ENCODE results near the gene HPCAL4. TPM values are rescaled to one million over a fixed set of nuclear protein-coding genes. Genes with fewer than 3 reads are reported as not detected.

Gene HPCAL4
- total and polyA plus RNA-seq, 2 experiments from 2014 or later: 0.08 to 1.2 TPM

- TF ChIP-seq CTCF (conservative IDR thresholded peaks at IDR 0.05; ENCODE audit: low read depth in 2 of 2): no peak
Observed at GRCh38 chr1:39659110-39659509, 32.1 kb downstream of the HPCAL4 start (continued).

GRCh38 chr1:39657923-39658485 lies 33.2 kb downstream of the HPCAL4 start:
- no peaks in the 10 kb centered on the region for H3F3A ChIP-seq (replicated peaks; ENCODE audit: low read depth)
- peaks cover 33% of the 10 kb centered on the region for H3K27me3 Mint-ChIP-seq (ENCODE audit: insufficient read depth, low read depth, poor library complexity)

GRCh38 chr1:39657402-39657801 lies 33.8 kb downstream of the HPCAL4 start:
- Mint-ChIP-seq H3K27me3 (ENCODE audit: insufficient read depth, low read depth, poor library complexity) (peaks cover 28% of the 10 kb centered on the region), H3K27ac (no peak overlapping the region), H3K9me3 (no peaks in the 10 kb centered on the region), H3K36me3 (ENCODE audit: low read depth) (no peaks in the 10 kb centered on the region), H3K4me3 (no peak overlapping the region), H3K4me1 (peaks cover 12% of the 10 kb centered on the region)
- no peak overlapping the region for H3K4me3 ChIP-seq
- no peaks in the 10 kb centered on the region for H3K79me2 ChIP-seq (replicated peaks; ENCODE audit: insufficient read depth)
- H3K9me2 ChIP-seq (ENCODE audit: insufficient read depth): no peaks in the 10 kb centered on the region
- no peak for DNase-seq (ENCODE audit: low spot score)
- no peak overlapping the region for H3K27ac ChIP-seq (ENCODE audit: low read depth)
- H3K4me1 ChIP-seq (ENCODE audit: insufficient read depth): 0 out of 2 replicates have a peak, but pooled peaks cover 6% of the 10 kb centered on the region
- H4K20me1 ChIP-seq (replicated peaks; ENCODE audit: insufficient read depth): no peaks in the 10 kb centered on the region
- no peak for ATAC-seq
- peak overlapping the region; percentile 95; the same call in 1 of the 2 replicates for H2AFZ ChIP-seq
- H3K4me2 ChIP-seq: no peak overlapping the region
- H3K27me3 ChIP-seq (ENCODE audit: insufficient read depth): peaks cover 54% of the 10 kb centered on the region
- TF ChIP-seq CTCF (conservative IDR thresholded peaks at IDR 0.05; ENCODE audit: low read depth in 2 of 2): no peak
- TF ChIP-seq REST (IDR thresholded peaks at IDR 0.05; ENCODE audit: unreplicated experiment): no peak
- TF ChIP-seq ZNF331 (CRISPR knock-in tag; IDR thresholded peaks at IDR 0.05; ENCODE audit: low read depth): no peak
- TF ChIP-seq NANOG (IDR thresholded peaks at IDR 0.05; ENCODE audit: borderline replicate concordance): no peak
- H3K36me3 ChIP-seq (ENCODE audit: insufficient read depth): no peaks in the 10 kb centered on the region
- H3F3A ChIP-seq (replicated peaks; ENCODE audit: low read depth): no peaks in the 10 kb centered on the region

More at GRCh38 chr1:39657923-39658485, 33.2 kb downstream of the HPCAL4 start:
- H3K4me1 ChIP-seq (ENCODE audit: insufficient read depth): 0 out of 2 replicates have a peak, but pooled peaks cover 6% of the 10 kb centered on the region
- Mint-ChIP-seq H3K4me1 (peaks cover 12% of the 10 kb centered on the region), H3K27ac (no peak overlapping the region), H3K4me3 (peak overlapping the region; percentile 66), H3K36me3 (ENCODE audit: low read depth) (no peaks in the 10 kb centered on the region), H3K9me3 (no peaks in the 10 kb centered on the region)
- peak overlapping the region; percentile 95; the same call in 1 of the 2 replicates for H2AFZ ChIP-seq
- TF ChIP-seq STAT1 (IDR thresholded peaks at IDR 0.05; ENCODE audit: unreplicated experiment) (no peak), CTCF (conservative IDR thresholded peaks at IDR 0.05; ENCODE audit: low read depth in 2 of 2) (peak; percentile 94 to 96)
- no peak overlapping the region for H3K4me2 ChIP-seq
- H3K27ac ChIP-seq (ENCODE audit: low read depth): no peak overlapping the region
- no peaks in the 10 kb centered on the region for H3K36me3 ChIP-seq (ENCODE audit: insufficient read depth)
- peak; percentile 93 for DNase-seq (ENCODE audit: low spot score)
- peak; percentile 90 for ATAC-seq
- no peaks in the 10 kb centered on the region for H3K9me2 ChIP-seq (ENCODE audit: insufficient read depth)
- no peak overlapping the region for H3K4me3 ChIP-seq
- H3K79me2 ChIP-seq (replicated peaks; ENCODE audit: insufficient read depth): no peaks in the 10 kb centered on the region
- peaks cover 60% of the 10 kb centered on the region for H3K27me3 ChIP-seq (ENCODE audit: insufficient read depth)
- no peaks in the 10 kb centered on the region for H4K20me1 ChIP-seq (replicated peaks; ENCODE audit: insufficient read depth)

Data from GM23338 (cell line).